Omental fat pad (tissue), 4 donors: ENCODE results near the gene NEK7. TPM values are rescaled to one million over a fixed set of nuclear protein-coding genes. Genes with fewer than 3 reads are reported as not detected.

ENCODE experiments used
- ATAC-seq: fragments of 150-250 bp; one replicate; pipeline ENCODE4 v1.9.1; 2016; ENCODE audit warnings: mild to moderate bottlenecking, moderate library complexity; ENCODE audit not compliant: low FRiP score
- DNase-seq: peaks from one replicate; pipeline ENCODE4 v3.0.0-alpha.2; 2019; ENCODE audit warnings: low spot score
- total RNA-seq, 4 donors: library from RNA; depleted of rRNA; stranded (reverse); fragments of >200 nt; gene quantifications; one replicate each; pipeline ENCODE4 v1.1.0, GENCODE V29; 2016
- TF ChIP-seq, protein P1 (sequence below), 3 donors: fragments of 450-650 bp; IDR thresholded peaks; one replicate each; pipeline ENCODE4 v1.5.1; 2016 to 2017; ENCODE audit warnings: antibody characterized with exemption in 3 of 3, mild to moderate bottlenecking in 3 of 3, moderate library complexity in 2 of 3

The NEK7 gene
- total RNA-seq, 4 donors from 2014 or later: 75.0 to 115 (median 89.9) TPM

GRCh38 chr1:198254521-198254920, 97.7 kb downstream of the NEK7 start:
- ATAC-seq (no peak), DNase-seq (no peak)
- TF ChIP-seq, protein P1, sequence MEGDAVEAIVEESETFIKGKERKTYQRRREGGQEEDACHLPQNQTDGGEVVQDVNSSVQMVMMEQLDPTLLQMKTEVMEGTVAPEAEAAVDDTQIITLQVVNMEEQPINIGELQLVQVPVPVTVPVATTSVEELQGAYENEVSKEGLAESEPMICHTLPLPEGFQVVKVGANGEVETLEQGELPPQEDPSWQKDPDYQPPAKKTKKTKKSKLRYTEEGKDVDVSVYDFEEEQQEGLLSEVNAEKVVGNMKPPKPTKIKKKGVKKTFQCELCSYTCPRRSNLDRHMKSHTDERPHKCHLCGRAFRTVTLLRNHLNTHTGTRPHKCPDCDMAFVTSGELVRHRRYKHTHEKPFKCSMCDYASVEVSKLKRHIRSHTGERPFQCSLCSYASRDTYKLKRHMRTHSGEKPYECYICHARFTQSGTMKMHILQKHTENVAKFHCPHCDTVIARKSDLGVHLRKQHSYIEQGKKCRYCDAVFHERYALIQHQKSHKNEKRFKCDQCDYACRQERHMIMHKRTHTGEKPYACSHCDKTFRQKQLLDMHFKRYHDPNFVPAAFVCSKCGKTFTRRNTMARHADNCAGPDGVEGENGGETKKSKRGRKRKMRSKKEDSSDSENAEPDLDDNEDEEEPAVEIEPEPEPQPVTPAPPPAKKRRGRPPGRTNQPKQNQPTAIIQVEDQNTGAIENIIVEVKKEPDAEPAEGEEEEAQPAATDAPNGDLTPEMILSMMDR (IDR thresholded peaks at IDR 0.05): no peak

DNA sequence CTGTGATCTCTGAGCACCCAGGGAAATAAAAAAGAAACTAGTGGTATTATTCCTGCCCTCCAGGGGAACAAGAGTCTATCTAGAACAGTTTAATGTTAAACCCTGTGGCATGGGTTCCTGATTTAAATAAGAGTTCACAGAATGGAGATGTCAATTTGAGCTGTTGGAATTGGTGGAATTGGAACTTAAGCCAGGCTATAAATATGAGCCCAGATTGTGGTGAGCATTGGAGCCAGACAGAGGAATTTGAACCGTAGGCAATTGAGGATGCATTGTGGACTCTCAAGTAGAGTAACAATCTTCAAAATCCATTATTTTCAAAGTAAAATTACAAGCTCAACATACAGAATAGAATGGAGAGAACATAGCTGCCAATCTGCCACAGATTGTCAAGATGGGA, 98.2 kb downstream of the NEK7 start:
- ATAC-seq: no peak
- TF ChIP-seq, protein P1 (IDR thresholded peaks at IDR 0.05): no peak
- no peak for DNase-seq

GRCh38 chr1:198255784-198256183, 99.0 kb downstream of the NEK7 start:
- ATAC-seq (no peak), DNase-seq (no peak)
- TF ChIP-seq, protein P1 (IDR thresholded peaks at IDR 0.05): no peak

- peak; percentile 69 for ATAC-seq
Measured at GRCh38 chr1:198258491-198258890, 101.7 kb downstream of the NEK7 start.

DNA sequence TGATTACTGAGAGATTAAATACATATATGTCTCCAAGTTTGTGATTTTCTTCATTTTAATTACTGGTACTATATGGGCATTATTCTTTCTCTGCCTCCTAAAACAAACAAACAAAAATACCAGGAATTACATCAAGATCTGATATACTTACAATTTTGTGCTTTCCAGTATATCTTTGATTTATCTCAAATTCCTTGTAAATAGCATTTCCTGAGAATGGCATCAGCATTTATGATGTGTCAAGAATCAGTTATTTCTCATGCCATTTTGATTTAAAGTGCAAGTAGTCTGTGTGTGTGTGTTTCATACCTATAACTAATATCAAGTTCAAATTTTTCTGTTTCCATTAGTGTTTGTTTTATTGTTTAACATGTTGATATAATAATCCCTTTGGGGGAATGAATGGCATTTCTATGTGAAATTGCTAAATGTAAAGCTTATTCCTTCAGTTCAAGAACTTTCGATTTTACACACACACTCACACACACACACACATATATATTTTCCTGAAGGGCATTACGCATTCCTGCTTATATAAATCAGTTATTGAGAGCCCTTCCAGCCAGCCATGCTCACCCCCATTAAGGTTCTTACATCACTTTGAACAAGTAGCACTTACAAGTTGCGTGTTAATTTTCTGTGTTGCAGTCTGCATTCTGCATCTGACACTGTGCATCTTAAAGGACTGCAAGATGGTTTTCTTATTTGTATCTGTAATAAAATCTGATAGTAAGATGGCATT, 102.7 kb downstream of the NEK7 start:
- TF ChIP-seq, protein P1 (IDR thresholded peaks at IDR 0.05): no peak
- ATAC-seq (no peak), DNase-seq (no peak)

More at GRCh38 chr1:198258491-198258890, 101.7 kb downstream of the NEK7 start:
- TF ChIP-seq, protein P1 (IDR thresholded peaks at IDR 0.05): no peak
- DNase-seq: no peak

DNA sequence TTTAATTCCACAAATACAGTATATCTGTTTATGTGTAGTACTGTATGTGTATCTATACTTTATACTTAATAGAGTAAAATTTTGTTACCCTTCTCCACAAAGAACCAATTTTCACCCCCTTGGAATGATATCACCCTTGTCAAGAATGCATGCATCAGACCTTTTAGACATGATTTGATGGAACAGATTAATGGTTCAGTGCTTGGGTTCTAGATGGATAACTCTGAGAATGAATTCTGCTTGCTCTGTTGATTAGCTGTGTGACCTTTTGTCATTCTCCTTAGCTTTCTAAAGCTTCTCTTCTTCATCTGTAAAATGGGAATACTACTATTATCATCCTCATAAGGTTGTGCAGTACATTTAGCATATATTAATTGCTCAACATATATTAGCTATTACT, 105.1 kb downstream of the NEK7 start:
- ATAC-seq: no peak

More for the DNA sequence above, 105.1 kb downstream of the NEK7 start:
- TF ChIP-seq, protein P1 (IDR thresholded peaks at IDR 0.05): no peak
- no peak for DNase-seq
